DMS 273 treated with DMSO at 0.1 percent for 48 hours (cell line): ENCODE data around the gene RFLNA.

ENCODE experiments used
- DNase-seq: peaks from one replicate; lab custom pipeline; 2025; lab: John Stamatoyannopoulos, UW

RFLNA gene

DNA sequence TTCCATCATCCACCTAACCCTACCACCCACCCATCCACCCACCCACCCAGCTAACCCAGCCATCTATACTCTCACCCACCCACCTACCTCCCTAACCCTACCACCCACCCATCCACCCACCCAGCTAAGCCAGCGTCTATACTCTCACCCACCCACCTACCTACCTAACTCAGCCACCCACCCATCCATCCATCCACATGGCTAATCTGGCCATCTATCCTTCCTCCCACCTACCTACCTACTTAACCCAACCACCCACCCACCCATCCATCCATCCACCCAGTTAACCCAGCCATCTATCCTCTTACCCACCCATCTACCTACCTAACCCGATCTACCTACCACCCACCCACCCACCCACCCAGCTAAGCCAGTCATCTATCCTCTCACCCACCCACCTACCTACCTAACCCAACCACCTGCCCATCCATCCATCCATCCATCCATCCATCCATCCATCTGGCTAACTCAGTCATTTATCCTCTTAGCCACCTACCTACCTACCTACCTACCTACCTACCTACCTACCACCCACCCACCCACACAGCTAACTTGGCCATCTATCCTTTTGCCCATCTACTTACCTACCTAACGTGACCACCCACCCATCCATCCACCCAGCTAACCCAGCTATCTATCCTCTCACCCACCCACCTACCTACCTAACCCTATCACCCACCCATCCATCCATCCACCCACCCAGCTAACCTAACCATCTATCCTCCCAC, 44.1 kb downstream of the RFLNA start:
- DNase-seq, result no peak

DNA sequence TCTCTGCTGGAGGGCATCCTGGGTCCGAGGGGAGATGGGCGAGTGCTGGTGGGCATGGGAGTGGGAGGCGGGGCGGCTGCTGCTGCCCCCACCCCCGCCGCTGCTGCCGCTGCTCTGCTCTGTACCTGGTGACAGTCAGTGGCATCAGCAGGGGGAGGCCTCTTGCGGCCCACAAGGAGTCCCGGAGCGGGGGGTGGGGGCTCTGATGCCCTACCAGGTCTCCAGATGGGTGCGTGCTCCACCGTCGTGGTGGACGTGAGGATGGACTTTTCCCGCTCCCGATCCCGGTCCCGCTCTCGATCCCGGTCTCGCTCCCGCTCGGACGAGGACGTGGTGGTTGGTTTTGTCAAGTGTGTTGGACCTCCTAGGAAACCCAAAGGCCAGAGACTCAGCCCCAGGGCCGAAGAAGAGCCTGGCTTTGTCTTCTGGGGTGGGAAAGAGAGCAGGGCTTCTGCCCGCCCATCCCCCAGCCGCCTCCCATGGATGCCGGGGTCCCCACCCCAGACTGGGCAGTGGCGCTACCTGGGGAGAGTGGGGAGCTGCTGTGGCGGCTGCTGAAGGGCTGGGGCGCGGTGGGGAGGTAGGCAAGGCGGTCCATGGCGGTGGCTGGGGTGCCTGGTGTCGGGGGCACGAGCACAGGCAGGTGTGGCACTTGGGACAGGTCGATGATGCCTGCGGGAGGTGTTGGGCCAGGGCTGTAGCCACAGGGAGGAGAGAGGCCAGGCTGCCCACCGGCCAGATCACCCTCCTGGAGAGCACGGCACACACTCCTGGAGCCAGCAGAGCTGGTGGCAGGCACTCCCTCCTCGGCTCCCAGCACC, 45.4 kb downstream of the RFLNA start:
- DNase-seq, result no peak

DNA sequence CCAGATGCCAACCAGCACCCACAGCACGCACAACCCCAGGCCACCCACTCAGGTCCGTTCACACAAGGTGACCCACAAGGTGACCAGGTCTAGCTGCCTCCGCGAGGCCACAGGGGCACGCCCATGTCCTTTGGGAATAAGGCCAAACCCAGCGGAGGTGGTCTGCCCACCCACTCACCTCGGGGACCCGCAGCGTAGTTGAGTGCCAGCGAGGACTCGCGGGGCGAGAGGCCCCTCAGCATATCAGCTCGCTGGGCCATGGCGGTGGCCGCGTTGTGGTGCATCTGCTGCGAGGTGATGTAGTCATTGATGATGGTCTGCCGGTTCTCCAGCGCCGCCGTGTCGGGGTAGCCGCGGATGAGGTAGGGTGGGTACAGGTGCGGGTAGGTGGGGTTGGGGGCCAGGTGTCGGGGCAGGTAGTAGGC, 46.8 kb downstream of the RFLNA start:
- no peak for DNase-seq

DNA sequence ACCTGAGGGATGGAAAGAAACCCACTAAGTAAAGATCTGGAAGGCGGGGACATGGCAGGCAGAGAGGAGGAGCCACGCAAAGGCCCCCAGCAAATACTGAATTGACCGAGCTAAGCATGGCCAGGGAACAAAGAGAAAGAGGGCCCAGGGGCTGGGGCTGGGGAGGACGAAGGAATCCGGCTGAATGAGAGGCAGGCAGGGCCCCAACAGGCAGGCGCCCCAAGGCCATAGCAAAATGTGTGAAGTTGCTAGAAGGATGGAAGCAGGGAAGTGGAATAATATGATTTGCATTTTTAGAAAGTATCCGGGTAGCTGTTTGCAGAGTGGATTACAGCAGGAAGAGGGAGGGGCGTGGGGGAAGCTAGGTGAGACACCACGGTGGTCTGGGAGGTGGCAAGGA, 49.1 kb downstream of the RFLNA start:
- no peak for DNase-seq

DNA sequence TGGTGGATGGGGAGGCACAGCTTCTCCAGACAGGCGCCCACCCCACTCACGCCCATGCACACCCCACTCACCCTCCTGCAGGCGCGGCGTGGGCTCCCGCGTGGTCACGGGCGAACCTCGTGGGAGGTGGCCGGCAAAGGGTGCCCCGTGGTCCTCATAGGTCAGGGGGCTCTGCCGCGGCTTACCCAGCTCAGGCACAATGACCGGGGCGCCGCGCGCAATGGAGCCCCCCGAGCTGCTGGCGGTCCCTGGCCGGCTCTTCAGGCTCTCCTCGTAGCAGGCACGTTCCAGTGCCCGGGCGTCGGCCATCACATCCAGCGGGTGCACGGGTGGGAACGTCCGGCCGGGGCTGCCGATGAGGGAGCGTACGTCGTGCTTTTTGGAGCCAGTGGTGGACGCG, 49.6 kb downstream of the RFLNA start:
- no peak for DNase-seq

DNA sequence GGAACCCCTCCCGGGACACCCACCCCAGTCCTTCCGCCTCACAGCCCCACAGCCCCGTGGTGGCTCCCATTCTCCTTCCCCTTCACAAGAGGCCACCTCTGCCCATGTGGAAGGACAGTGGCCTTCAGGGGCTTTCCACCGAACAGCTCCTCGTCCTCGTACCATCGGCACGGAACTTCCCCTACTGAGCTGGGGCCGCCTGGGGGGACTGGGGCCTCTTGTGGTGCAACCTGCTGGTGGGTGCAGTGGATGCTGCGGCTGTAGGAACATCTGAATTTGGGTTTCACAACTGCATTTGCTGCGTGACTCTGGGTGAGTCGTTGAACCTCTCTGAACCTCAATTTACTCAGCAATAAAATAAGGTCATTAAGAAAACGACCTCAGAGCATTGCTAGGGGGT, 50.9 kb downstream of the RFLNA start:
- DNase-seq, result no peak

DNA sequence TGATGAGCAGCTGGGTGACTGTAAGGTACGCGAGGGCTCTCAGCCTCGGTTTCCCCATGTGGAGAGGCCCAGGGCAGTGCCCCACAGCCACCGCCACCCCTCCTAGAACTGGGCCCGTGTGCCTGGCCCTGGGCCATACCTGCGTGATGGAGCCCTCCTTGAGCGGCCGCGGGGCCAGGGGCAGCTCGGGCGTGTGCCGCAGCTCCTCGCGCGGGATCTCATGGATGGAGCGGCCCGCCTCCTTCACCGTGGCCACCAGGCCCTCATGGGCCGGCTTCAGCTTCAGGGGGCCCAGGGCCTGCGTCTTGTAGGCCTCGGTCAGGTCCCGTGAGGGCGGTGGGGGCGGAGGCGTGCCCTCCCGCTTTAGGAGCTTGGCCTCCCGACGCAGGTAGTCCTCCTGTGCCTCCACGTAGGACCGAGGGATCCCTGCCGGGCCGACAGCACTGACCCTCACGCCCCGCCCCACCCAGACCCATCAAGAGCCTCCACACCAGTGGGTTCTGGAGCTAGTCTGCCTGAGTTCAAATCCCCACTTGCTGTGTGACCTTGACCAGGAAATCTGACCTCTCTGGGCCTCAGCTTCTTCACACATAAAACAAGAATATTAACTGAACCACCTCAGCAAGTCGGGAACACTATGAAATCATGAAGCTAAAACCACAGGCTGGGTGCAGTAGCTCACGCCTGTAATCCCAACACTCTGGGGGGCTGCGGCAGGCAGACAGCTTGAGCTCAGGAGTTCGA, 51.7 kb downstream of the RFLNA start:
- no peak for DNase-seq

DNA sequence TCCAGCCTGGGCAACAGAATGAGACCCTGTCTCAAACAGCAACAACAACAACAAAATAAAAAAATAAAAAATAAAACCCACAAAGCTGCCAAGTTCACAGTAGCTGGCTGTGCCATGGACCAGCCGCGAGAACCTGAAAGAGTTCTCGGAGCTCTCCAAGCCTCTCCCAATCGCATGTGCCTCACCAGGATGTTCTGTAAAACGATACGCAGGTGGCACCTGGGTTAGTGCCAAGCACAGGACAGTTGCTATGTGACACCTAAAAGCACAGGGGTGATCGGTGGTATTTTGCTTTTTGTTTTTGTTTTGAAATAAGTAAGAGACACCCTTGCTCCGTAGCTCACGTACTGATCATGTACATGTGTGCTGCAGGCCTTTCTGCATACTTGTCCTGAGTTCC, 52.4 kb downstream of the RFLNA start:
- no peak for DNase-seq

DNA sequence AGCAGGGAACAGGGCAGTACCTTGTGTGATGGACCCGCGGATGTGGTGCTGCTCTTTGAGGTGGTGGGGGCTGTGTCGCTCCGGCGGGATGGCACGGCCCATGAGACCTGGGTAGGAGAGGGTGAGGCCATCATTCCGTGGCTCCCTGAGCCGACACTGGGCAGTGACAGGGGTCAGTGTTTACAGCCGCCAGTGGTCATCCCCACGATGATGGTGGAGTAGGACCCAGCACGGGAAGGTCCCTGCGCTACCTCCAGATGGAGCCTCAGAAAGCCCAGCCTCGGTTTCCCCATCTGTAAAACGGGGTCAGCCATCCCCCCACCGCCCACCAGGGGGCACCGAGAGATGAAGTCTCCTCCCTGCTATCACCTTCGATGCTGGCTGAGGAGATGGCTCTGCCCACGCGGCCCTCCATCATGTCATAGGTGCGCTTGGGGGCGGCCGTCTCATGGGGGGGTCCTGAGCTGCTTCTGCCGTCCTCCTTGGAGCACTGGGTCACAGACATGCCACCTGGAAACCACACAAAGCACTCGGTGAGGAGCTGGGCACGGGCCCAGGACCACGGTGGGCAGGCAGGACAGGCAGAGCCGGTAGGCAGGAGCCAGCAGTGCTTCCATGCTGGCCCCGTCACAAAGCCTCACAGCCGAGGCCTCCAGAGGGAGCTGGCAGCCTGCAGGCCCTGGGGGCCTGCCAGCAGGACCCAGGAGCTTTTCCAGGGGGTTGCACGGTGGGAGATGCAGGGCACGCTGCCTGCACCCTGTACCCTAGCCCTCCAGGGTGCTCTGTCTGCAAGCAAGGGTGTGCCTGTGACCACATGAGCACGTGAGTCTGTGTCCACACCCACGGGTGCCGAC, 53.1 kb downstream of the RFLNA start:
- DNase-seq, result no peak

DNA sequence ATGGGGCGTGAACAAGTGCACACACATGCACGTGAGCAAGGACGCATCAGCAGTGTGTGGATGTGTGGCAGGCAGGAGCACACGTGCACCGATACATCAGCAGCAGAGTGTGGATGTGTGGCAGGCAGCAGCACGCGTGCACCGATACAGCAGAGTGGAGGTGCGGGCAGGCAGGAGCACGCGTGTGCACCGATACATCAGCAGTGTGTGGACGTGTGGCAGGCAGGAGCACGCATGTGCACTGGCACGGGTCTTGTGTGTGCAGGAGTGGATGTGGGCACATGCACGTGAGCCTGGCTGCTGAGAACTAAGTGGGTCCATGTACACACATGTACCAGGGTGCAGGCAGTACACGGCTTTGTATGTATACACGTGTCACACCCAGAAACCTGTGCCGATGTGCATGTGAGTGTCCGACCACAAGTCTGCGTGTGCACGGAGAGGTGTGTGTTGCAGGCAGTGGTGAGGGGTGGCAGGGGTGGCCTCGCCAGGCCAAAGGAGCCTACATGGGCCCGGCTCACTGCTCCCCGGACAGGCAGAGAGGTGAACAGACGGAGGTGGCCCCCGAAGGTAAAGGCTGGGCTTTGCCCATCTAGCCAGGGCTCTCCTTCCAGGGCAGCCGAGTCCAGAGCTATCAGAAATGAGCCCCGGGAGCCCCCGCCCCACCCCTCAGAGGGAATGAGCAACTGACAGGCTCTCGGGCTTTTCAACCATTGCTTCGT, 53.9 kb downstream of the RFLNA start:
- no peak for DNase-seq

DNA sequence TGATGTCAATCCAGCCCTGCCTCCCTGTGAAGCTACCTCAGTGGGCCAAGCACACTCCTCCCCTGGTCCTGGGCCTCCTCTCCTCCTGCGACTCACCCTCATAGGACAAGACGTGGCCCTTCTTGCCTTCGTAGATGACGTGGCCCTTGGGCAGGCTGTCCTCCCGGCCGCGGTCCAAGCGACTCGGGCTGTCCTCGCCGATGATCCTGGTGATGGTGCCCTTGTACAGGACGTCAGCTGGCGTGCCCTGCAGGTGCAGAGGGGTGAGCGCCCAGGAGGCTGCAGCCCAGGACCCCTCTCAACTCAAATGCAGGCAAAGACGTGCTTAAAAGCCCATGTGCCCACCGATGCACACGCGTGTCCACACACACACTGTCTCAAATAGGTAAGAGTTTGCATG, 55.6 kb downstream of the RFLNA start:
- no peak for DNase-seq

DNA sequence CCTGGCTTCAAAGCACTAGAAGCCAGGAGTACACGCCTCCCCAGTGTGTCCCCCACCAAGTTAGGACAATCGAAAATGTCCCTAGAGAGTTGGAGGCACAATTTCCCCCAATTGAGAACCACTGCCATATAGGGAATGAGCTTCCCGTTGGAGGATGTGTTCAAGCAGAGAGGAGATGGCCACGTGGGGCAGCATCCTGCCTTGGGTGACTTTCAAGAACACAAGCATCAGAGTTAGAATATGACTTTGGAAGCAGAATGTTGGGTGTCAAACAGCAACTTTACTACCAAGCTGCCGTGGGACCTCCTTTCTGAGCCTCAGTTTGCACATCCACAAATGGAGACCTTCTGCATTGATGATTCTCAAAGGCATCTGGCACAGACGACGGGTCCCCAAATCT, 56.5 kb downstream of the RFLNA start:
- no peak for DNase-seq

DNA sequence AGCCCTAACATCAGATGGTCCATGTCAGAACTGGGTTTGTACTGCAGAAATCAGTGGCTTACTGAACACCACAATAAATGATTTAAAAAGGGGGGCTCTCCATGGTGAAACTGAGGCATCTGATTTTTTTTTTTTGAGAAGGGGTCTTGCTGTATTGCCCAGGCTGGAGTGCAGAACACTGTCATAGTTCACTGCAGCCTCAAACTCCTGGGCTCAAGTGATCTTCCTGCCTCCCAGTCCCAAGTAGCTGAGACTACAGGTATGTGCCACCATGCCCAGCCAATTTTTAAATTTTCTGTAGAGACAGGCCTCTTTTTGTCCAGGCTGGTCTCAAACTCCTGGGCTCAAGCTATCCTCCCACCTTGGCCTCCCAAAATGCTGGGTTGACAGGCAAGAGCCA, 57.4 kb downstream of the RFLNA start:
- no peak for DNase-seq

DNA sequence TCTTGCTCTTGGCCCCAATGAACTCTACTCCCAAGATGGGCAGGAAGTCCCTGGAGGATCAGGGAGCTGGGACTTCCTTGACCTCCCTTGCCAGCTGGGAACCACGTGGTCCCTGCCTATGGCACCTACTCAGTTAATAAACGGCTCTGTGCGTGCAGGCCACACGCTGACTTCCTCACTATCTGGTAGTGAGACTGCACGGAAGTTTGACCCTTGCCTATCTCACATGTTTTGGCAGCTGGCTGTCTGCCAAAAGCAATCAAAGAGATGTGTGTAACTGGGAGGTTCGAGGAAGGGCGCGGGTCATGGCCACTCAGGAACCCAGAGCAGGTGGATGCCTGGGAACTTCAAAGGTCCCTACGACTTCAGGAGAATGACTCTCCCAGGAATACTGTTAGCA, 57.9 kb downstream of the RFLNA start:
- DNase-seq, result no peak

DNA sequence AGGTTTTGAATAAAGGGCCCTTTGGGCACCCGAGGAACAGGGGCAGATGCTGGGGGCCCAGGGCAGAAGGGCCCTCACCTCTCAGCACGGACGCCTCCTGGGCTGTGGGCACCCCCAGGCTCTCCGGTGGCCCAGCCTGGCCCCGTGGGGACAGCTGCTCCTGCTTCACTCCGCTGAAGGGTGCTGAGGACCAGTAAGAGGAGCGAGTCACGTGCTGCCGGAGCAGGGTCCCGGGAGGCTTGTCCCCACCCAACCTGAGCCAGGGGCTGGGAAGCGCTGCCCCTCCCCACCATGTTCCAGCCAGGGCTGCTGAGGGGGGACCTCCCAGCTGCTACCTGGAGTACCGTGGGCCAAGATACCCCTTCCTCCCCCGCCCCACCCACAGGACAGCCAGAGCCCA, 59.5 kb downstream of the RFLNA start:
- DNase-seq, result no peak

DNA sequence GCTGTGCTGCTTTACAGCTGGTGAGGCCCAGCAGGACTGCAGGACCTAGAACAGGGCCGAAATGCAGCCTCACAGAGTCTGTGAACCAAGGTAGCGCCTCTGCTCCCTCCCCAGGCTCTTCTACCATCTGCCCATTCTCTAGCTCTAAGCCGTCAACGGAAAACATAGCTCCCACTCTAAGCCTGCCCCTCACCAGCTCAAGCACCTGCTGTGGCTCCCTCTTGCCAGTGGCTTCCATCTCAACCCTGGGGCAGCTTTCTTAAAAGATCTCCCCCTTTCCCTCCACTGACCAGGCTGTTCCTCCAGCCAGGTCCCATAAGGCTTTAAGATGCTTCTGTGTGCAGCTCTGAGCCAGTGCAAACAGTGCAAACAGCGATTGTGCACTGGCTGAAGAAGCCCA, 61.3 kb downstream of the RFLNA start:
- DNase-seq, result no peak

DNA sequence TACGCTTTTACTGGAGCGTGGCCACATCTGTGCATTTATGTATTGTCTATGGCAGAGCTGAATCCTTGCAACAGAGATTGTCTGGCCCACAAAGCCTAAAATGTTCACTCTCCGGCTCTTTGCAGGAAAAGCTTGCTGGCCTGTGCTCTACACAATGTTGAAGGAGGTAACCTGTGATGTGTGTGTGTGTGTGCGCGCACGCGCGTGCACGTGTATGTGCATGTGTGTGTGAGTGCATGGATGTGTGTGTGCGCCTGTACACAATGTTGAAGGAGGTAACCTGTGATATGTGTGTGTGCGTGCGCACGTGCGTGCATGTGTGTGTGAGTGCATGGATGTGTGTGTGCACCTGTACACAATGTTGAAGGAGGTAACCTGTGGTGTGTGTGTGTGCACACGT, 62.7 kb downstream of the RFLNA start:
- DNase-seq, result no peak

DNA sequence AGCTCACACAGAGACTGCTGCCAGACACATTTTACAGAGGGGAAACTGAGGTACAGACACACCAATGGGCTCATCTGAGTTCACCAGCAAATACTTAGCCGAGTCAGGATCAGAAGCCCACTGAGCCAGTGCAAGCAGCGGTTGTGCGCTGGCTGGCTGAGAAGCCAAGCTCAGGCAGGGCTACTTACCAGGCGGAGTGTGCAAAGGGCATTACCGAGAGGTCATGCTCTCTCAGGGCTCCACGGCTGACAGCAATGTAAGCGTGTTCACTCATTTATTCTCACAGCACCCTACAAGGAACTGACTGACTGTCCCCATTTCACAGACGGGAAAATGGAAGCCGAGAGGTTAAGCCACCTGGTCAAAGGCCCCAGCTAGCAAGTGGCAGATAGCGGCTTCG, 63.7 kb downstream of the RFLNA start:
- DNase-seq, result no peak

DNA sequence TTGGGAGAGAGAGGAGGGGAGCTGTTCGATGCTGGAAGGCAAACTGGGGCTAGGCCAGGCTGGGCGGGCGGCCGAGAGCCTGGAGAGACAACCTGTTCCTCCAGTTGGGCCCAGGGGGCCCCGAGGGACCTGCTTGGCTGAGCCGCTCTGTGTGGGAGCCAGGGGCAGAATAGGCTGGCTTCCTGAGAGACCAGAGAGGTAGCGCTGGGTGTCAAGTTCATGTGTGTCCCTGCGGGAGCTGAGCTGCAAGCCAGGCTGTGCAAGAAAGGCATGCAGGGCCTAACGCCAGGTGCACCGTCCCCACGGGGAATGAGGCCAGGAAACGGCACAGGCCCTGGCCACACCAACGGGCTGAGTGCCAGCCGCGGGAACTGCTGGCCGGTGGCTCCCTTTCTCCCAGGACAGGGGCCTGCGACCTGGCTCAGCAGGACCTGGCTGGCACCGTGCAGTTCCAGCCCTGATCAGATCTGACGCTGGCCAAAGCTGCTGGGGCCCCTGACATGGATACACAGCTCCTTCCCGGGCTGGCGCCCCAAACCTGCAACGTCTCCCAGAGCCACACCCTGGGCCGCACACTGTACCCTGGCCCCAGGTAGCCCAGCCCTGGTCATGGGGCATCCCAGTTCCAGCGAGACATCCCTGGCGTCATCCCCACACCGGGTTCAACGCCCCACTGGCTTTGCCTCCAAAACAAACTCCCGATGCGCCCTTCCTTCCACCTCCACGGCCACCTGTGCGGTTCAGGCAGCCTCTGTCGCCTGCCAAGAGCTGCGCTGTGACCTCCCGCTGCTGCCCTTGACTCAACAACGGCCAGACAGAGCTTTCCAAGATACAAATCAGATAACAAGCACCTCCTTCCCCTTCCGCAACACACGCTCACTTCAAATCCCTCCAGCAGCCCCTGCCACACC, 65.0 kb downstream of the RFLNA start:
- peak; percentile 65 for DNase-seq
